ENCODE measurements around the gene SIPA1.

Gene SIPA1

DNA sequence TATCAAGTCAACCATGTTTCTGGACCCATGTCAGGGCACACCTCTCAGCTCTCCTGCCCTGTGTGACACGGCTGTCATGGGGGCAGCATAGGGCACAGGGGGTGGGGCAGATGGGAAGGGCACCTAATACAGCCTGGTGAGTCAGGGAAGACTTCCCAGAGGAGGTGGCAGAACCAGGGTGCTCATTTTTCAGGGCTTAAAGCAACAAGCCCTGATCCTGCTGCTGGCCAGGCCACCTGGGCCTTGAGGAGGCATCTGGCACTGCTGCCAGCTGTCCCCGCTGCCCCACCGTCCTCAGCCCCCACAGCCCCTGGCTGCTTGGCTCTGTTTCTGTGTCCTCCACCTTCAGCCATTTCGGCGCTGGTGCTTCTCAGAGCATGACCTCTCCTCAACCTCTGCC is 28.2 kb upstream of the SIPA1 start:
- no peak for DNase-seq

DNA sequence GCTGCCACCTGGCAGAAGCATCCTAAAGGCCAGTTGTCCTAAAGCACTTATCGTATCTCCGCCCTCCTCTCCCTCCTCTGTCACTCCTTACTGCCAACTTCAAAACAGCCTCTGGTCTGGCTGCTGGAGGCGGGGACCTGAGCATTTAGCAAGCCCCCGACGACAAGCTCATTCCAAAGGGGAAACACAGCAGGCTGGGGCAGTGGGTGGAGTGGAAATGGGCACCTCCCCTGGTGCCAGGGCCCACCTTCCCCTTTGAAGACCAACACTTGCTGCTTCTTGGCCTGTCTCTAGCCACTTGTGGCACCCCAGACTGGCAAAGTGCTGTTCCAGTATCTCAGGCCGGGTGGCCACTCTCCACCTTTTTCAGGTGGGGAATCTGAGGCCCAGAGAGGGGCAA is 27.5 kb upstream of the SIPA1 start:
- no peak for DNase-seq

DNA sequence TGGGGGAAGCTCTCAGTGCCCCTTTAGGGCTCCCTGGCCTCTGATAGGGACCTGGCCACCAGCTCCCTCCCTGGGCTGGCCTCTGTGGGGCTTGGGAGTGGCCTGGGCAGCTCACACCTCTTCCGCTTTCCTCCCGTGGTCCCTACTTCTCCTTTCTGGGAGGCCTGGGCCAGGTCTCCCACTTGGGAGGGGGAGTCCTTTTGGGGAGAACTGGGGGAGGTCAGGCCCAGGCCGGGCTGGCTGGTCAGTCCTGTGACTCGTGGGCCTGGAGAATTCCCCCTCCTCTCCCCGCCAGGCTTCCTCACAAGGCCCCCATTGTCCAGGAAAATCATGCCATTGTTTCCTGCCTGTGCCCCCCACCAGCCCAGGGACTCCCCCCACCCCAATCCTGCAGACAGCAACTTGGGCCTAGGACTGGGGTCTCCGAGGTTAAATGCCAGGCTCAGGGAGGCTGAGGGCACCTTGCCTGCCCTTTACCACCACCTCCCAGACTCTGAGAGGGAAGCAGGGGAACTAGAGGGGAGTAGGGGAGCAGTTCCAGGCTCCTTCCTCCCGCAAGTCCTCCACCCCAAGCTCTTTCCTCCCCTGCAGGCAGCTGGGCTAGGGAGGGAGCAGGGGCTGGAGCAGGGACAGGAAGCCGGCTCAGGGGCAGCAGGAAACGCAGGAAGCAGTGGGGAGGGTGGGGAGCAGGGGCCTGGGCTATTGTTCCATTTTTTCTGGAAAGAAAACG is 26.7 kb upstream of the SIPA1 start:
- peak; percentile 21 for DNase-seq

DNA sequence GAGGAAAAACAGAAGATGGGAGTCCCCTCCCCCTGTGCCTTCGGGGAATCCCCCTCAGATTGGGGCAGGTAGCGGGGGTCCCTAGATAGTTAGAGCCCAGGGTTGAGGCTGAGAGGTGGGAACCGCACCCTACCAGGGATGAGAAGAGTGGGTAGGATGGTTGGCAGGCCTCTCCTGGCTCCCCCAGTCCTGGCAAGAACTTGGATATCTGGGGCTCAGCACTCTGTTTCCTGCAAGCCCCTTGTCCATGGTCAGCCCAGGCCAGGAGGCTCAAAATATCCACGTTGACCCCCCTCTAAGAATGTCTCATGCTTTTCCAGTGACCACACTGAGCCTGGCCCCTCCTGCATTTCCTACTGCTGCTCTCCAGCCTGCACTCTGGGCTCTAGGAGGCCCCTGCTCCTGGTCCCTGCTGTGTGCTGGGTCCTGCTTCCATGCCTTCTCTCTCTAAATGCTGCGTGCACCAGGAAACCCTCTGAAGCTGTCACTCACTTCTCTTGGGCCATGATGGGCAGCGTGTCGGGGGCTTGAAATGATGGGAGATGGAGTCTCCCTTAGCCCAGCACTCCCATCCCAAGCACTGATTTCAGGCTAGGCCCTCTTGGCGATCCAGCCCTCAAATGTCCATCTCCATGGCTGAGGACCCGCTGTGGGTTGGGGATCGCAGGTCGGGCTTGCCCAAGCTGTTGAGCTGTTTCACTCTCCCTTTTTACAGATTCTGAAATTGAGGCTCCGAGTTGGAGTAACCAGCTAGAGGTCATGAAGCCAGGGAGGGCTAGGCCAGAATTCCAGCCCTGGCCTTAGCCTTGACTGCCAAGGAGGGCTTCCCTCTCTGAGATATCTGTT is 25.9 kb upstream of the SIPA1 start:
- DNase-seq = peak; percentile 47

DNA sequence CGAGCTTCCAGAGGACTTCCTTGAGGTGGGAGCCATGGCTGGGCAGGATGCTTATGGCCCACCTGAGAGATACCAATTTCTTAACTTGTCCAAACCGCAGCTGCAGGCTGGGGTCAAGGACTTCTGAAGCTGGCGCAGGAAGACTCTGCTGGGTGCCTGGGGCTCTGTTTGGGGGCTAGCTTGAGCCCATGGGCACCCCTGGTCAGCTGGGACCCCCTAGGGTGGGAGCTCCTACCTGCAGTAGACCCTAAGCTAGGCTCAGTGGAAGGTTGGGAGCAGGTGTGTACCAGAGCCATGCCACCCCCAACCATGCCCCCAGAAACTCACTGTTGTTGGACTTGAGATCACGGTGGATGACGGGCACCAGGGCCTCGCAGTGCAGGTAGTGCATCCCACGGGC is 25.2 kb upstream of the SIPA1 start:
- no peak for DNase-seq

DNA sequence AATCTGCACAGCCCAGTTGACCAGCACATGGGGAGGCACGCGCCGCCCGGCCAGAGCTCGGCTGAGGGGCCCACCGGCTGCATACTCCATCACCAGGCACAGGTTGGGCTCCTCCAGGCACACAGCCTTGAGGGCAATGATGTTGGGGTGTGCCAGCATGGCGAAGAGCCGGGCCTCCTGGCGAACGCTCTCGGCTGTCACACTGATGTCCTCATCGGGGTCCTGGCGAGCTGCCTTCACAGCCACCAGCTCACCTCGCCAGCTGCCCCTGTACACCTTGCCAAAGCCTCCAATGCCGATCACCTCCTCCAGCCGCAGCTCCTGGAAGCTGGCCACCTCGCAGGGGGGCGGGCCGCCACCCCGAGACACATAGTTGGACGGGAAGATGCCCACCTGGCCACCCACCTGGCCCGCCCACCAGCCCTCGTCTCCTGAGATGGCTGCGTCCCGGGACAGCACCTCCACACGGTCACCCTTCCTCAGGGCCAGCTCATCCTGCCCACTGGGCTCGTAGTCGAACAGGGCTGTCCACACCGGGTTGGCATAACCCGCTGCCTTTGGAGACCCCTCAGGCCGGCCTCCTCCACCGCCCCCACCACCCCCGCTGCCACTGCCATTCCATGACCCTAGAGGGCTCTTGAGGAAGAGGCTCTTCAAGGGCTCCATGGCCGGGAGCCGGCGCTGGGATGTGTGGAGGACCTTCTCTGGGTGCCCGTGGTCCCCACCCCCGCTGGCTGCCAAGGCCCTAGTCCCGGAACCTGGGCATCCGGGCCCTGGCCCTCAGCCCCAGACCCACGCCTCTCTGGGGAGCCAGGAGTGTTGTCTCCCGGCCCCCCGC is 24.6 kb upstream of the SIPA1 start:
- no peak for DNase-seq

DNA sequence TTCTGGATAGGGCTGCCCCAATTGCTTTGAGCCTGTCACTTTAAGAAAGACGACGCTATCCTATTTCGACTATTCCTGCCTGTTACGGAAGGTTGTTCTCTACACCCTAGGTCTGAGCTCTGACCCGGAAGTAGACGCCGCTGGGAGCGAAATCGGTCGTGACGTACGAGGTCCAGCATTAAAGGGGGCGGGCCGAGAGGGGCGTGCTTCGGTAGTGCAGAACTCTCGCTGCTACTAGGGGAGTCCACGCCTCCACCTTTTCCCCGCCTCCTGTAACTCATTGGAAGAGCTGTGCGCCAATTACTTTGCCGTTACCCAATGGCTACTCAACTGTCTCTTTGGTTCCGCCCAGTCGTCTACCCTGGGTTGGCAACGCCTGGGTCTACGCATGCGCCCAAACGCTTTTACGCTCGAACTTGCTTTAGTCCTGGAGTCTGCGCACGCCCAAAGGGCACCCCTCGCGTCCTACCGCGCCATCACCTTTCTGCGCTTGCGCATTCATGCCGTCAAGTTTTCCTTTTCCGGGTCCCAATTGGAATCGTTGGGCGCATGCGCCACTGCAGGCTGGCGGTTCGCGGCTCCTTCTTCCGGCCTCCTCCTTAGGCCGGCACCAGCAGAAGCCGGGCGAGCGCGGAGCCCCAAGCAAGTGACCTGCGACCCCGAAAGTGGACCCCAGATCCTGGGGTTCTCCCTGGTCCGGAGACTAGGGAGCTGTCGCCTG is 22.5 kb upstream of the SIPA1 start, which contains the start of gene PCNX3:
TSS of gene PCNX3 (plus strand) at position 548 of the 721 bp plus-strand sequence. CDS start 536 bp downstream, outside the sequence.
- DNase-seq = peak; percentile 100

DNA sequence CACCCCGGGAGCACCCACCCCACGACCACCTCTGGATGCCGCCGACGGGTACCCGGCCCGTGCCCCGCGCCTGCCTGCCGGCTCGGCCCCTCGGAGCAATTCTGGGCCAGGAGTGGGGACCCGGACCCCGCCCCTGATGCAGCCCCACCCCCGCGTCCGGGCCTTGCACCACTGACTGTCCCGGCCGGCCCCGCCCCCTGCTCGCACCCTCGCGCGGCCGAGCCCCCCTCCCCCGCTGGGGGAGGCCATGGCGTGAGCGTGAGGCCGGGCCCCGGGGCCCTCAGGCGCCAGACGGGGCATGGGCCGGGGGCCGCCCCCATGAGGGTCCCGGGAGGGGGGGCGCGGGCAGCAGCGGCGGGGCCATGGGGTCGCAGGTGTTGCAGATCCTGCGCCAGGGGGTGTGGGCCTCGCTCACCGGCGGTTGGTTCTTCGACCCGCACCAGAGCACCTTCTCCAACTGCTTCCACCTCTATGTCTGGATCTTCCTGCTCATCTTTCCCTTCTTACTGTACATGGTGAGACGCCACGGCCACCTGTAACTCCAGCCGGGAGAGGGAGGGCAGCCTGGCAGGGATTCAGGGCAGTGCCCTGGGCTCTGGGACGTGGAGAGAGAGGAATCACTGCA is 21.8 kb upstream of the SIPA1 start:
- DNase-seq = peak; percentile 62

DNA sequence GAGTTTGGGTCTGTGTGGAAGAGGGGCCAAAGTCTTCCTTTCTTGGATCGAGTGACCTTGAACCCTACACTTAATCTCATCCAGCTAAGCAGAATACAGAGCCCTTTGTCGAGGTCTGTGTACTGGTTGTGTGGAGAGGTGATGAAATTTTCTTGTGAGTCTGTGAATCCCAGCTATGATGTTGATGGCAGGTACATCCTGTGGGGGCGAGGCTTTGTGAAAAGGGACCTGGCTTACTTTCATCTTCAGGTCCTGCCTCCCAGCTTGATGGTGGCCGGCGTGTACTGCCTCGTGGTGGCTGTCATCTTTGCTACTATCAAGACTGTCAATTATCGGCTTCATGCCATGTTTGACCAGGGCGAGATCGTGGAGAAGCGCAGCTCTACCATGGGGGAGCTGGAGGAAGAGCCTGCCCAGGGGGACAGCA is 21.3 kb upstream of the SIPA1 start:
- DNase-seq = no peak

DNA sequence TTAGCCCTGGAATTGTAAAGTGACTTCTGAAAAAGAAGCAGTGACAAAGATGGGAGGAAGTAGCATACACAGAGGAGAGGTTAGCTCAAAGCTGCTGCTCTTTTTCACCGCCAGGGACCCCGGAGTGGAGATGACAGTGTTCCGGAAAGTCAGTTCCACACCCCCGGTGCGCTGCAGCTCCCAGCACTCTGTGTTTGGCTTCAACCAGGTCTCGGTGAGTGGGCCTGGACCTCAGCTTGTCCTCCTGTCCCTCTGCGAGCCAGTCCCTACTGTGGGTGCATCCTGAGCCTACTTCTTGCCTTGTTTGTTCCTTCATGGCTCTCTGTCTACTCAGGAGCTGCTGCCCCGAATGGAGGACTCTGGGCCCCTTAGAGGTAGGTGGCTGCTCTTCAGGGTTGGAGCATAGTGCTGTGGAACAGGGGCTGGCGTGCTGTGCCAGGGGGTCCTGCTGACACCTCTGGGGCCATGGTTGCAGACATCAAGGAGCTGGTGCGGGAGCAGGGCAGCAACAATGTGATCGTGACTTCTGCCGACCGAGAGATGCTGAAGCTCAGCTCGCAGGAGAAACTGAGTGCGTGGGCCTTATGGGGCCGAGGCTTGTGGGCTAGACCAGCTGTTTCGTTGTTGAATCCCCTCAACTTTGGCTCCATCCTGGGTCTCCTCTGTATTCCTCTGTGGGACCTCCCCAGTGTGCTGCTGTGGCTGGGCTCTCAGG is 20.6 kb upstream of the SIPA1 start:
- DNase-seq = no peak

DNA sequence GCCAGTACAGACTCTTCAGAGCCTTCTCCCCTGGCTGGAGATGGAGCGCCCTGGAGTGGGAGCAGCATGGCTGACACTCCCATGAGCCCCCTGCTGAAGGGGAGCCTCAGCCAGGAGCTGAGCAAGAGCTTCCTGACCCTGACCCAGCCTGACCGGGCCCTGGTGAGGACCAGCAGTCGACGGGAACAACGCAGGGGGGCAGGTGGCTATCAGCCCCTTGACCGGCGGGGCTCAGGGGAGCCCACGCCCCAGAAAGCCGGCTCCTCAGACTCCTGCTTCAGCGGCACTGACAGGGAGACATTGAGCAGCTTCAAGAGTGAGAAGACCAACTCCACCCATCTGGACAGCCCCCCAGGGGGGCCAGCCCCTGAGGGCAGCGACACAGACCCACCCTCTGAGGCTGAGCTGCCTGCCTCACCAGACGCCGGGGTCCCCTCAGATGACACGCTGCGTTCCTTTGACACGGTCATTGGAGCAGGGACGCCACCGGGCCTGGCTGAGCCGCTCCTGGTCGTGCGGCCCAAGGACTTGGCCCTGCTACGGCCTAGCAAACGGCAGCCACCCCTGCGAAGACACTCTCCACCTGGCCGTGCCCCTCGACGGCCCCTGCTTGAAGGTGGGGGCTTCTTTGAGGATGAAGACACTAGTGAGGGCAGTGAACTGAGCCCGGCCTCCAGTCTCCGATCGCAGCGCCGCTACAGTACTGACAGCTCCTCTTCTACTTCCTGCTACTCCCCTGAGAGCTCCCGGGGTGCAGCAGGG is 19.7 kb upstream of the SIPA1 start:
- no peak for DNase-seq

DNA sequence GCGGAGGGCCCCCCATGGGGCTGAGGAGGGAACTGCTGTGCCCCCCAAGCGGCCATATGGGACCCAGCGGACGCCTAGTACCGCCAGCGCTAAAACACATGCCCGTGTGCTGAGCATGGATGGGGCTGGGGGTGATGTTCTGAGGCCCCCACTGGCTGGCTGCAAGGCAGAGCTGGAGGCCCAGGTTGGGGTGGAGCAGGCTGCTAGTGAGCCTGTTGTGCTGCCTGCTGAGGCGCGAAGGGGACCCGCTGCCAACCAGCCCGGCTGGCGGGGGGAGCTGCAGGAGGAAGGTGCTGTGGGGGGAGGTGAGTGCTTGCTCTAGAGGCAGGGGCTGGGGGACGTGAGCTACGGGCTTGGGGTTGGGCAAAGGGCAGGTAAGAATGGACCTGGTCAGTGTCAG is 19.1 kb upstream of the SIPA1 start:
- no peak for DNase-seq

DNA sequence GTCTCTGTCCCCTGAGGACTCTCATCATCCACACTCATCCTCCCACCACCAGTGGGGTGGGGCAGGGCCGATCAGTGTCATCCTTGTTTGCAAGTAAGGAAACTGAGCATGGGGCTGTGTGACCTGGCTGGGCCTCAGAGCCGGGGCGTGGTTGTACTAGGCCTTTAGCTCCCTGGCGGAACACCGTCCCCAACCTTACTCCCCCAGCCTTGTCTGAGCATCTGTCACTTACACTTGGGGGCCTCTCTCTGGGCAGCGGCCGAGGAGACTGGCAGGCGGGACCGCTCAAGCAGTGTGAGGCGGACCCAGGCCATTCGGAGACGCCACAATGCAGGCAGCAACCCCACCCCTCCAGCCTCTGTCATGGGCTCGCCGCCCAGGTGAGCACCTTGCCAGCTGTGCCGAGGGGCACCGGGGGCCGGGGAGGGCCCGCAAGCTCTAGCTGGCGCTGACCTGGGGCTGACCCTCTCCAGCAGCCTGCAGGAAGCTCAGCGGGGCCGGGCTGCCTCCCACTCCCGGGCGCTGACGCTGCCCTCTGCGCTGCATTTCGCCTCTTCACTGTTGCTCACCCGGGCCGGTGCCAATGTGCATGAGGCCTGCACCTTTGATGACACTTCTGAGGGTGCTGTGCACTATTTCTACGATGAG is 18.5 kb upstream of the SIPA1 start:
- no peak for DNase-seq

DNA sequence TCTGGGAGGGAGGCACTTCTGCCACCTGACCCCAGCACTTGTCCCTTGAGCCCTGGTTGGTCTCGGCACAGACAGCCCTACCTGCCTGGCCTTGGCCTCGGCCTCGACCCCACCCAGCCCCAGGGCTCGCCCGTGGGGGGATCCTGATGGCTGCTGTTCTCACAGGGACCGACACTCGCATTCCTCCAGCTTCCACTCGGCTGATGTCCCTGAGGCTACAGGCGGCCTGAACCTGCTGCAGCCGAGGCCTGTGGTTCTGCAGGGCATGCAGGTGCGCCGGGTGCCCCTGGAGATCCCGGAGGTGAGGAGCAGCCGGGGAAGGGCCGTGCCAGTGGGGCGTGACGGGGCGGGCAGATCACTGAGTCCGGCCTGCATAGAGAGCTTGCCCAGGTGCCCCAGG is 17.2 kb upstream of the SIPA1 start:
- DNase-seq = no peak

DNA sequence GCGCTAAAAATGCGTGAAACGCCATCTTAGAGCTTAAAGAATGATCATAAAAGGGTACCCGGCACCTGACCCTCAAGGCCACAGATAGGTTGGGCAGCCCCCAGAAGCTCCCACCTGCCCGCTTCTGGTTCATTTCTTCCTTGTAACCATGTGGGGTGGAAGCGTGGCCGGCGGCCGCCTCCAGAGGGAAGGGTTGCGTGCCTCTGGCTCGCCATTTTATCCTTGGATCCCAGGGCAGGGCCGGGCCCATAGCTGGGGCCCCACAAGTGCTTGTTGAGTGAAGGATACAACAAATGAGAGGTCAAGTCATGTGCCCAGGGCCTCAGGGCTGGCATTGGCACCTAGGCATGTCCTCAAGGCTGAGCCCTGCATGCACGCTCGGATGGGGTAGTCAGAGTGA is 16.4 kb upstream of the SIPA1 start:
- no peak for DNase-seq

DNA sequence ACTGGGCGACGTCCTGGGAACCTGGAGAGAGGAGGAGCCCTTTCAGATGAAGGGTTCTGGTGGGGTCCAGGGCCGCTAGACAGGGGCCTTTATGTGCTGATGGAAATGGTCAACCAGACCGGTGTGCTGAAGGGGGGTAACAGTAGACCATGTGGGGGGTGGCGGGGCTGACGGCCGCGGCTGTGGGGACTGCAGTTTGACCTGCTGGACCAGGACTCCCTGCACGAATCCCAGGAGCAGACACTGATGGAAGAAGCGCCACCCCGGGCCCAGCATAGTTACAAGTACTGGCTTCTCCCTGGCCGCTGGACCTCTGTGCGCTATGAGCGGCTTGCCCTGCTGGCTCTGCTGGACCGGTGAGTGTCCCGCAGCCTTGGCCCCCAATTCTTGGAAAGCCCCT is 15.9 kb upstream of the SIPA1 start:
- DNase-seq = no peak

DNA sequence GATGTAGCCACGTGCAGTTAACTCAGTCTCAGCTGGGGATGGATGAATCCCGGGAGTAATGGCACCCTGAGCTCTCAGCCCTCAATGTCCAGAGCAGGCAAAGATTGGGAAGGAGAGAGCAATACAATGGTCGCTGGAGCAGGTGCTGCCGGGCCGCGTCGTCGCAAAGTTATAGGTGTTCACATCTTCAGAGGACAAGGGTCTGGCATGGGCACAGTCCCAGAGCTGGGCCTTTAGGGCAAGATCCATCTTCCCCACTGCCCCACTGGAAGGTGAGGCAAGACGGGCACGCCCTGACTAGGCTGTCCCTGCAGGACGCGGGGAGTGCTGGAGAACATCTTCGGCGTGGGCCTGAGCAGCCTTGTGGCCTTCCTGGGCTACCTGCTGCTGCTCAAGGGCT is 14.7 kb upstream of the SIPA1 start:
- no peak for DNase-seq

DNA sequence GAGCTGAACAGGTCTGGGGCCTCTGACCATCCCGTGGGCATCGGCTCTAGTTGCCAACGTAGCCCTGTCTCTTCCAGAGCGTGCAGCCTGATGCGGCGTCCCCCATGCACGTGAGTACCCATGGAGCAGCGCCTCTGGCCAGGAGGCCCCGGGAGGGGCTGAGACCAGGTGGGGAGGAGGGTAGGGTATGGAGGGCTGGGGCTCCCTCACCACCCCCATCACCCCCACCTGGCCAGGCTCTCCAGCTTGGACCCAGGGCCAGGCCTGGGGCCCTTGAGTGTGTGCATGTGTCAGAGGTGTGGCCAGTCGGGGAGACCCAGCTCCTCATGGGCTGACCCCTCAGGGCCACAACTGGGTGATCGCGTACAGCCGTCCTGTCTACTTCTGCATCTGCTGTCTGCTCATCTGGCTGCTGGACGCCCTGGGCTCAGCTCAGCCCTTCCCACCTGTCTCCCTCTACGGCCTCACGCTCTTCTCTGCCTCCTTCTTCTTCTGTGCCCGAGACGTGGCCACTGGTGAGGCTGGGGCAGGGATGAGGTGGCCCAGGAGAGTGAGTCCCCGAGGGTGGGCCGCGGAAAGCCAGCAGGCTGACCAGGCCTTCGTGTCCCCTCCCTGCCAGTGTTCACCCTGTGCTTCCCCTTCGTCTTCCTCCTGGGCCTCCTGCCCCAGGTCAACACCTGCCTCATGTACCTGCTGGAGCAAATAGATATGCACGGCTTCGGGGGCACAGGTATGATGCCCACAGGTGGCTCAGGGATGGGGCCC is 13.9 kb upstream of the SIPA1 start:
- DNase-seq = no peak

DNA sequence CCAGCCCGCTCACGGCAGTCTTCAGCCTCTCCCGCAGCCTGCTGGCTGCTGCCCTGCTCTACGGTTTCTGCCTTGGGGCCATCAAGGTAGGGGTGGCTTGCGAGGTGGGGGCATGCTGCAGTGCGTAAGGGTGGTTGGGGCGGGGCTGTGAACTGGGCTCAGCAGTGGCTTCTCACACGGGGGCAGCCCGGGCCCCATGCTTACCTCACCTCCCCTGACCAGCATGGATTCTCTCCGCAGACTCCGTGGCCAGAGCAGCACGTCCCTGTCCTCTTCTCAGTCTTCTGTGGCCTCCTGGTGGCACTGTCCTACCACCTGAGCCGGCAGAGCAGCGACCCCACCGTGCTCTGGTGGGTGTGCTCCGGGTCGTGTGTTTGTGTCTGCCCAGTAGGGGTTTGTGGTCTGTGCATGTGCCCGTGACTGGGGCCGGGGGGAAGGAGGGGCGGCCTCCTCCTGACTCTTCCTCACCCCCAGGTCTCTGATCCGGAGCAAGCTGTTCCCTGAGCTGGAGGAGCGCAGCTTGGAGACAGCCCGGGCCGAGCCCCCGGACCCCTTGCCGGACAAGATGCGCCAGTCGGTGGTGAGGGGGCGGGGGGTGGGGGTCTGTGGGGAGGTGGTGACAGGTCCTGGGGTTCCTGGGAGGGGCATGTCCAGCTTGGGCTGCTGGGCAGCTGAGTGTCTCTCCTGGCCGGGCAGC is 12.8 kb upstream of the SIPA1 start:
- no peak for DNase-seq
